Activated effector memory CD4-positive, alpha-beta T cell treated with Interleukin-2 at 50 U/mL for 16 hours (primary cell): Measurements from ENCODE around the gene C2CD4C.
"Not testable (repeated sequence)": the region's sequence is repeated elsewhere in the genome, so short reads cannot be mapped to it uniquely, and the experiment has no call there.

Experiments
- DNase-seq: peaks from one replicate; pipeline ENCODE4 v3.0.0-alpha.2; 2020

The C2CD4C gene, protein sequence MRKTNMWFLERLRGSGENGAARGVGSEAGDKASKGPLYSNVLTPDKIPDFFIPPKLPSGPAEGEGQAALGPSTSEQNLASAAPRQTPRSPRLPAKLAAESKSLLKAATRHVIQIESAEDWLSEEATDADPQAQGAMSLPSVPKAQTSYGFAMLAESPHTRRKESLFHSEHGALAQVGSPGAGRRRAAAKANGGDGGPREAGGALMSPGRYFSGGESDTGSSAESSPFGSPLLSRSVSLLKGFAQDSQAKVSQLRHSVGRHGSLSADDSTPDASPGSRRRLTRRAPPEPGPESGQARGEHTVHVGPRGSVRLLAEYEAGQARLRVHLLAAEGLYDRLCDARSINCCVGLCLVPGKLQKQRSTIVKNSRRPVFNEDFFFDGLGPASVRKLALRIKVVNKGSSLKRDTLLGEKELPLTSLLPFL

DNA sequence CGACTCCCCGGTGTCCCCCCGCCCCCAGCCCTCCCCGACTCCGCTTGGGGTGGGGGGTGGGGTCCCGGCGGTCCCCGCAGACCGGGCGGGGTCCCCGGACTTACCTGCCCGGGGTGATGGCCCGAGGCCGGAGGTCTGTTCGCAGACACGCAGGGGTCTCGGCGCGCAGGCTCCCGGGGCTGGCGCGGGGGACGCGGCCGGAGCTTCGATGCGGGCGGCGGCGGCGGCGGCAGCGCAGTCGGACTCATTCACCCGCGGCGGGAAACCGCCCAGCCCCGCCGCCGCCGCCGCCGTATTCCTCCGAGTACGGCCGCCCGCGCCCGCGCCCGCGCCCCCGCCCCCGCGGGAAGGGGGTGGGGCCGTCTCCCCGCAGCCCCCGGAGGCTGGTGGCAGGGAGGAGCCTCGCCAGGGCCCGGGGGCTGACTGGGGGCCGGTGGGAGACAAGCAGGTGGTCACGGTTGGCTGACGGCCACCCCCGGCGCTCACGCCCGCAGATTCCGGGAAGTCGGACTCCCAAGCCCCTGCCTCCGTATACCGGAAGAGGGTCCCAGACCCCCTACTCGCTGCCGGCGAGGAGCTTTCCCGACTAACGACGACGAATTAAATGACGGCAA lies at the start of gene C2CD4C:
Gene C2CD4C, minus strand, starts transcription at position 246 of the 614 bp plus-strand sequence. CDS start 786 bp downstream, outside the sequence.
- DNase-seq = no peak

DNA sequence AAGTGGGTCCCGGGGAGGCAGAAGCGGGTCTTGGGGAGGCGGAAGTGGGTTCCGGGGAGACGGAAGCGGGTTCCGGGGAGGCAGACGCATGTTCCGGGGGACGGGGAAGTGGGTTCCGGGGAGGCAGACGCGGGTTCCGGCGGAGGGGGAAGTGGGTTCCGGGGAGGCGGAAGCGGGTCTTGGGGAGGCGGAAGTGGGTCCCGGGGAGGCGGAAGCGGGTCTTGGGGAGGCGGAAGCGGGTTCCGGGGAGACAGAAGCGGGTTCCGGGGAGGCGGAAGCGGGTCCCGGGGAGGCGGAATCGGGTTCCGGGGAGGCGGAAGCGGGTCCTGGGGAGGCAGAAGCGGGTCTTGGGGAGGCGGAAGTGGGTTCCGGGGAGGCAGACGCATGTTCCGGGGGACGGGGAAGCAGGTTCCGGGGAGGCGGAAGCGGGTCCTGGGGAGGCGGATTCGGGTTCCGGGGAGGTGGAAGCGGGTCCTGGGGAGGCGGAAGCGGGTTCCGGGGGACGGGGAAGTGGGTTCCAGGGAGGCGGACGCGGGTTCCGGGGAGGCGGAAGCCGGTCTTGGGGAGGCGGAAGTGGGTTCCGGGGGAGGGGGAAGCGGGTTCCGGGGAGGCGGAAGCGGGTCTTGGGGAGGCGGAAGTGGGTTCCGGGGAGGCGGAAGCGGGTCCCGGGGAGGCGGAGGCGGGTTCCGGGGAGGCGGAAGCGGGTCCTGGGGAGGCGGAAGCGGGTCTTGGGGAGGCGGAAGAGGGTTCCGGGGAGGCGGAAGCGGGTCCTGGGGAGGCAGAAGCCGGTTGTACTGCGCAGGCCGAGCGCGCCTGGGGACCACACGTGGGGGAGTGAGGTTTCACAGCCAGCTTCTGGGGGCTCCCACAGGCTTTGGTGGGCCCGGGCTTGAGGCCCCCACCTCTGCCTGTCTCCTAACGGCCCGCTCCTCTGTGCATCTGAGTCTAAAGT lies 49.4 kb upstream of the C2CD4C start:
- no peak for DNase-seq

DNA sequence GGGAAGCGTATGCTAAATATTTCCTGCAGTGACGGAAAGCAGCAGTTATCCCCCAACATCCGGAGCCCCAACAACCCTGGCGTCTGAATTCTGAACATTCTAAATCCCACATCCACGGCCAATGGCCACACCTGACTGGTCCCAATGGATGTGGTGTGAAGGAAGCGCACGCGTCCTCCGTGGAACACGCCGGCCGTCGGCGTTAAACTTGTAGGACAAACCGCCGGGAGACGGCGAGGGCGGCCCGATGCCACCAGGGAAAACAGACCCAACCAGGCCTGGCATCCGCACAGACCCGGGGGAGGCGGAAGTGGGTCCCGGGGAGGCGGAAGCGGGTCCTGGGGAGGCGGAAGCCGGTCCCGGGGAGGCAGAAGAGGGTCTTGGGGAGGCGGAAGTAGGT lies 48.7 kb upstream of the C2CD4C start:
- DNase-seq = no peak

DNA sequence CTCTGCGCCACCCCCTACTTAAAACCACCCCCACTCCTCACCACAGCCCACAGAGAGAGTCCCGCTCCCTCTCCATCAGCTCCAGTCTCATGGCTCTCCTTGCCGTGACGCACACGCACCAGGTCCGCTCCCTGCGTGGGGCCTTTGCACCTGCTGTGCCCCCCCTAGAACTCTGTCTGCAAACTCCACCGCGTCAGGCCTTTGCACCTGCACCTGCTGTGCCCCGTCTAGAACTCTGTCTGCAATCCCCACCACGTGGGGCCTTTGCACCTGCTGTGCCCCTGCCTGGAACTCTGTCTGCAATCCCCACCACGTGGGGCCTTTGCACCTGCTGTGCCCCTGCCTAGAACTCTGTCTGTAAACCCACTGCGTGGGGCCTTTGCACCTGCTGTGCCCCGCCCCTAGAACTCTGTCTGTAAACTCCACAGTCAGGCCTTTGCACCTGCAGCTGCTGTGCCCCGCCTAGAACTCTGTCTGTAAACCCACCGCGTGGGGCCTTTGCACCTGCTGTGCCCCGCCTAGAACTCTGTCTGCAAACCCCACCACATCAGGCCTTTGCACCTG lies 47.7 kb upstream of the C2CD4C start:
- no peak for DNase-seq

DNA sequence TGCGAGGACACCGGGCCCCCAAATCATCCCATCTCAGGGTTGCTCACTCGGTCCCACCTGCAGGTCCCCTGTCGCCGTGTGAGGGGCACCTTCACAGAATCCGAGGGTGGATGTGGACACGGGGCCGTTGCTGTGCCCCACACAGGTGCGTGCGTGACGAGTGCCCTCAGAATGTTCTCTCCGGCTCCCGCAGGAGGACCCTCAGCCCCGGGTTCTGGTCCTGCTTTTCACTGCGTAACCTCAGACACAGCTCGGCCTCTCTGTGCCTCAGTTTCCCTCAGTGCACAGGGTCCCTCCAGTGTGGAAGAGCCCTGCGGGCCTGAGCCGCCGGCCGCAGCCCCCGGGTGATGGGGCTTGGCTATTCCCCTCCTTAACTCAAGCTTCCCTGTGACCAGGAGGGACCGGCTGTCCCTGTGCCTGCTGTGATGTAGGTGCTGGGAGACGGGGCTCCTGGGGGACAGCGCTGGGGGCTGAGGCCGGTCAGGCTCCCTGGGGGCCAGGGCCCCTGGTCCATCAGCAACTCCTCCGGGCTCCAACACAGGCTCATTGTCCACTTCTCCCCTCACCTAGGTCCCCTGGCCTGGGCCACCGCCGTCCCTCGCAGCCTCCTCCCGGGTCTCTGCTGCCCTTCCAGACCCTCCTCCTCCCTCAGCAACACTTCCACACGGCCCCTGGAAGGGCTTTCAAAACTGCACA lies 47.1 kb upstream of the C2CD4C start:
- no peak for DNase-seq

DNA sequence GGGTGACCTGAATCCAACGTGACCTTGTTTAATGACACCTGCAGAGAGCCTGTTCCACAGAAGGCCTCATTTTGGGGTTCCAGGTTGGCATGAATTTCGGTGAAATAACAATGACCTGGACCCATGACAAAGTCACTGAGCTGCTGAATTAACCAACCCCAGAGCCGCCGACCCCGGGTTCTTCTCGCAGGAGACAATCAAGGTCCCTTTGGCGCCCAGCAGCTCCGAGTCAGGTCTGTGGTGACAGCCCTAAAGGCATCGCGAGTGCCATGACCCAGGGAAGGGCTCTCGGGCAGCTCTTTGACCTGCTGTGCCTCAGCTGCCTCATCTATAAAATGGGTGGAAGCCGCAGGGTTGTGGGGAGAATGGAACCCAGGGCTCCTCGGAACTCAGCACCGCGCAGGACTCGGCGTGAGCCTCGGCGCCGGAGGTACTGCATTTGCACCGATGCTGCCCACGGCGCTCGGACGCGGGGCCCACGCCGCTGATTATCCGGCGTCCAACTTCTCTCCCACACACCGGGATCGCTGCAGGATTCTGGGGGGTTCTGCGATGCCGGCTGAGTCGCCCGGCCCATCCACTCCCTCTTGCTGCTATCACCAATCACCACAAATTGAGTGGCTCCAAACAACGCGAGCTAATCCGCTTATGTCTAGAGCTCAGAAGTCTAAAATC lies 46.2 kb upstream of the C2CD4C start:
- DNase-seq = no peak

DNA sequence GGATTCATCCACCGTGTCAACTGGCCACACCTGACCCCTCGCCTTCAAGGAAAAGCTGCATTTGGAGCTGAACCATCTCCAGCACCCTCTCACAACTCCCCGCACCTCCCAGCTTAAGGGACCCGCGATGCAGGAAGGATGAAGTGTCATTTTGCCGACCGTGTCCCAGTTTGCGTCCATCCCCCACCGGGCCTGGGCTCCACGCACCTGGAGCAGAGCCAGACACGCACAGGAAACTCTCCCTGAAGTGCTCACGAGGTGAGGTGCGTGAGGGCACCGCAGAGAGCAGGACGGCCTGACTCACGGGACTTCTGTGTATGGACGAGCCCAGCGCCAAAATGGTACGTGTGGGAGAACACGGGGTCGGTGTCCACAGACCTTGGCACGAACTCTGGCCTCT lies 44.7 kb upstream of the C2CD4C start:
- DNase-seq = no peak

DNA sequence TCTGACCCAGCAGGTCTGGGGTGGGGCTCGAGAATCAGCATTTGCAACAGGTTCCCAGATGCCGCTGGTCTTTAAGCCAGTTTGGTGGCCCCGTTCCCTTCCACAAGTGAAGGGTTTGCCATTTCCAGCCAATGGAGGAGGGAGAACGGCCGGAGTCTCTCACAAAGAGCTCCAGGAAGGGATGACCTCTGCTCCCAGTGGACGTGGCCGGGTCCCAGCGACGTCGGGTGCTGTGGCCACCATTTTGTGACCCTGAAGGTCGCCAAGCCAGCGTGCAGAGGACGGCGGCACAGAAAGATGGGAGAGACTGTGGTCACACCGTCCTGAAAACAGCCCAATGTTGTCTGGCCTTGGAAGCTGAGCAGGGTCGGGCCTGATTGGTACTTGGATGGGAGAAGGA lies 43.9 kb upstream of the C2CD4C start:
- no peak for DNase-seq

DNA sequence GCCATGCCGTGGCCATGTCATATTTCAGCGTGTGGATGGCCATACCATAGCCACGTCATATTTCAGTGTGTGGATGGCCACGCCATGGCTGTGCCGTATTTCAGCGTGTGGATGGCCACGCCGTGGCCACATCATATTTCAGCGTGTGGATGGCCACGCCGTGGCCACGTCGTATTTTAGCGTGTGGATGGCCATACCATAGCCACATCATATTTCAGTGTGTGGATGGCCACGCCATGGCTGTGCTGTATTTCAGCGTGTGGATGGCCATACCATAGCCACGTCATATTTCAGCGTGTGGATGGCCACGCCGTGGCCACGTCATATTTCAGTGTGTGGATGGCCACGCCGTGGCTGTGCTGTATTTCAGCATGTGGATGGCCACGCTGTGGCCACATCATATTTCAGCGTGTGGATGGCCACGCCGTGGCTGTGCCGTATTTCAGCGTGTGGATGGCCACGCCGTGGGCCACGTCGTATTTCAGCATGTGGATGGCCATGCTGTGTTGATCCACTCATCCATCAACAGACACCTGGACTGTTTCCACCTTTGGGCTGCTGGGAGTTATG lies 42.0 kb upstream of the C2CD4C start:
- DNase-seq = not testable (repeated sequence)

DNA sequence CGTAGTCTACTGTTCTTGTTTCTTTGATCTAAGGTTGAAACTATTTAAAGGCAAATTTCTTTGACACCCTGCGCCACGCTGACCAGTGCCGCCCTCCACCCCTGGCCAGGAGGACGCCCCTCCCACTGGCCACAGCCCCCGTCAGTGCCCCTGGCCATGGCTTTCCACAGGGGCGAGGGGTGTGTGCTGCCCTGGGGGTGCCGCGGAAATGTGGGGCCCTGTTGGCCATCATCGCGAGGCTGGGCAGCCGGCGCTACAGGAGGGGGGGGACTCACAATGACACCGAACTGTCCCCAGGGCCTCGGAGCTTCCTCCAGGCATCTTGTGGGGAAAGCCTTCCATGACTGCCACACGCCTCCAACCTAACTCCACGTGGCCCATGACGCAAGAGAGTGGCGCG lies 41.0 kb upstream of the C2CD4C start:
- DNase-seq = no peak

DNA sequence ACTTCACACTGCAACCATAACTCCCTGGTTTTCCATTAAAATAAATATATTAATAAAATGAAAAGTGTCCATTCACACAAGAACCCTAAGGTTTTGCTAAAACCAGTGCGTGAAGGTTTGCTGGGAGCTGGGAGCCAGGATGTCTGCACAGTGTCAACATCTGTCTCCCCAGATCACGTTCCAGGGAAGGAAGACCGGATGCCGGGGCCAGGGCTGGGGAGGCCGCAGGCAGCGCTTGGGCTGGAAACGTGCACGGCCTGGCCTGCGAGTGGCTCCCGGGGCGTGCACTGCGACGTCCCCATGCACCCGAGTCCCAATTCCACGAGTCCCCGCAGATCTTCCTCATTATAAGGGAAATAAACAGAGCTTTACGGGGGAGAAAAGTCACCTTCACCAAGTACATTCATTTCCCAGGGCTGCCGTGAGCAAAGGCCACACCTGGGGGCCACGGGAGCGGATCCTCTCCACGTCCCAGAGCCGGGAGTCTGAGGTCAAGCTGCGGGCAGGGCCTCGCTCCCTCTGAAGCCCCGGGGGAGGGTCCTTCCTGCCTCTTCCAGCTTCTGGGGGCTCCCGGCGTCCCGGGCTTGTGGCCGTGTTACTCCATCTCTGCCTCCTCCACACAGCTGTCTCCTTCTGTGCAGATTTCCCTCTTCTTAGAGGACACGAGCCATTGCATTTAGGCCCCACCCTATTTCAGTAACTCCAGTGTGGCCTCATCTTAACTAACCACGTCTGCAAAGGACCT lies 39.0 kb upstream of the C2CD4C start:
- DNase-seq = no peak

DNA sequence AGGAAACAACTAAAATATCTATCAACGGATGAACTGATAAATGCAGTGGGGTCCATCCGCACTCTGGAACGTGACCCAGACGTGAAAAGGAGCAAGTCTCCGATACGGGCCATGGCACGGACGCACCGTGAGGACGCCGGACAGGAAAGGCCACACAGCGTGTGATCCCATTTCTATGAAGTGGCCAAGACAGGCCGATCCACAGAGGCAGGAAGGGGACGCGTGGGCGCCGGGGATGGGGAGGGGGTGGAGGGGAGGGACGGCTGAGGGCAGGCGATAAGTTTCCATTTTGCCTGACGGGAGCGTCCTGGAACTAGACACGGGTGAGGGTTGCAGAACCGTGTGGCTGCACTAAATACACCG lies 38.1 kb upstream of the C2CD4C start:
- DNase-seq = no peak

DNA sequence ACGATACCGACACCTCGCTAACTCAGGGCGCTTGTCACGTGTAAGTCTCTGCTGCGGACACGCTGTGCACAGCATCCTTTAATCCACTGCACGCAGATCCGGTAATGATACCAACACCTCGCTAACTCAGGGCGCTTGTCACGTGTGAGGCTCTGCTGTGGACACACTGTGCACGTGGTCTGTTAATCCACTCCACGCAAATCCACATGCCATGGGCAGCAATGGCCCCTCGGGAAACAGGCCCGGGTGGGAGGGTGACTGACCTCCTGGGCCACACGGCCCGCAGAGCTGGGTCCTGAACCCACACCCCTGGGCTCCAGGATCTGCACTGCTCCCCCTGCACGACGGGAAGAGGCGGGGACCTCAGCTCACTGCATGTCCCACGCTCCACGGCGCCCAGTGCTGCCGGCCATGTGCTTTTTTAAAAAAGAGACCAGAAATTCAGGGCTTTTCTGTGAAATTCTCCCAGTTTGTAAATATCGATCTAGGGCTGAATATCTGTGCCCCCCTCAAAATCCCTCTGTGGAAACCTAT lies 35.8 kb upstream of the C2CD4C start:
- DNase-seq = no peak

DNA sequence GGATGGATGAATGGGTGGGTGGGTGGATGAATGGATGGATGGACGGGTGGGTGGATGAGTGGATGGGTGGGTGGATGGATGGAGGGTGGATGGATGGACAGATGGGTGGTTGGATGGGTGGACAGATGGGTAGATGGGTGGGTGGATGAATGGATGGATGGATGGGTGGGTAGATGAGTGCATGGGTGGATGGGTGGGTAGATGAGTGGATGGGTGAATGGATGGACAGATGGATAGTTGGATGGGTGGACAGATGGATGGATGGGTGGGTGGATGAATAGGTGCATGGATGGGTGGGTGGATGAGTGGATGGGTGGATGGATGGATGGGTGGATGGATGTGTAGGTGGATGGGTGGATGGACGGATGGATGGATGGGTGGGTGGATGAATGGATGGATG lies 34.1 kb upstream of the C2CD4C start:
- no peak for DNase-seq

DNA sequence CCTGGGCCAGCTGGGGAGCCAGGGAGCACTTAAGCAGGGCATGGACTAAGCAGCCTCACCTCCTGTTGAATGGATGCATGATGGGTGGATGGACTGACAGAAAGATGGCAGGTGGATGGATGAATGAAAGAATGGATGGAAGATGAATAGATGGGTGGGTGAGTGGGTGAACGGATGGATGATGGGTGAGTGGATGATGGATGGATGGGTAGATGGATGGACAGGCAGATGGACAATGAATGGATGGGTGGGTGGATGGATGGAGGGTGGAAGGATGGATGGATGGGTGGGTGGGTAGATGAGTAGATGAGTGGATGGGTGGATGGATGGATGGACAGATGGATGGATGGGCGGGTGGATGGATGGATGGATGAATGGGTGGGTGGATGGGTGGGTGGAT lies 33.1 kb upstream of the C2CD4C start:
- DNase-seq = no peak

DNA sequence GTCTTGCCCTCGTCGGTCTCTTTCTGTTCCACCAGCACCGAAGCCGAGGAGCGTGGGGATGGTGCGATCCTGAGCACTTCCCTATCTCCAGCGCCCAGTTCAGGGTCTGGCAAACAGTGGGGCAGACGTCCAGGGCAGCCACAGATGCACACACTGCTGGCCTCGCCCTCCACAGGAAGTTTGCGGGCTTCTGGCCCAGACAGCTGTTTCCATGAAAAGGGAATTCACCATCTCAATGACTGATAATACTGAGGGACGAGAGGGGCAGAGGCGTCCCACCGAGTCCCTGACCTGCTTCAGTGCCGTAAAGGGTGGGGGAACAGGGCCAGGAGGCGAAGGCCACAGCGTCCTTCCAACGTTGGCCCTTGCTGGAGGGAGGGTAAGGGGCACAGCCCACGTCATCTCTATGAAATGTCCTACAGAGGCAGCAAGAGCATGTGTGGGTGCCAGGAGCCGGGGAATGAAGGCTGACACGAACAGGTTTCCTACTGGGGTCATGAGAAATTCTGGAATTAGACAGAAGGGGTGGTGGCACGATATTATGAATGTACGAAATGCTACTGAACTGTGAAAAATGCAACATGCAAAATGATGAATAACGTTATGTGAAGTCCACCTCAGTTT lies 32.4 kb upstream of the C2CD4C start:
- no peak for DNase-seq

DNA sequence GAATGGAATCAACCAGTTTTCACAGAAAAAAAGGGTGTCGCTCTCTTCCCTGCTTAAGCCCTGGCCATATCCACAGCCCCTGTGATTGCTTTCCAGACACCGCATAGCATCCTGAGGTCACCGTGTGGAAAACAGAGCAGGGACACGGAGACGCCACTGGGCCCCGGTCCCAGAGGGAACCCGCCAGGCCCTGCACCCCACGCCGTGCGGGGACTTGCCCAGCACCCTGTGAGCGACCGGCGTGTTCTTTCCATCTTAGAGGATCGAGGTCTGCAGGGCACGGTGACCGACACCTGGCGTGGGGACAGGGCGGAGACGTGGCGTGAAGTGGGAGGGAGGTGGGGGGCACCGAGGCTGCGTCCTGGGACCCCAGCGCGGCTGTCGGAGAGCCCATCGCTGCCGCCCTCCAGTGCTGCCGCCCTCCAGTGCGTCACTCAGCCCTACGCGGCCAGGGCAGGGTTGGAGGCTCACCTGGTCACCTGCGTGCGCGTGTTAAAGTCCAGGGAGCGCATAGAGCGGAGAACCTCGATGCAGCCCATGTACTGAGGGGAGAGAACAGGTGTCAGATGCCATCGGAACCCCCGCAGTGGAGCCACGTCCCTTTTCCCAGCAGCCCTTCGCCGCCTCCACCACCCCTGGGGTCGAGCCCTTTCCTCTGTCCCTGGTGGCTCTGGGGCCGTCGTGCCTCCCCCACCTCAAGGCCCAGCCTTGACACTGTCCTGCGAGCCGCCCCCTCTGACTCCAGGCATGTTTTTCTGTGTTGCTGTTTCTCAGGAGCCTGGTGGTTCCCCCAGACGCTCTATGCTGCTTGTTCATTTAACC lies 31.7 kb upstream of the C2CD4C start:
- no peak for DNase-seq

DNA sequence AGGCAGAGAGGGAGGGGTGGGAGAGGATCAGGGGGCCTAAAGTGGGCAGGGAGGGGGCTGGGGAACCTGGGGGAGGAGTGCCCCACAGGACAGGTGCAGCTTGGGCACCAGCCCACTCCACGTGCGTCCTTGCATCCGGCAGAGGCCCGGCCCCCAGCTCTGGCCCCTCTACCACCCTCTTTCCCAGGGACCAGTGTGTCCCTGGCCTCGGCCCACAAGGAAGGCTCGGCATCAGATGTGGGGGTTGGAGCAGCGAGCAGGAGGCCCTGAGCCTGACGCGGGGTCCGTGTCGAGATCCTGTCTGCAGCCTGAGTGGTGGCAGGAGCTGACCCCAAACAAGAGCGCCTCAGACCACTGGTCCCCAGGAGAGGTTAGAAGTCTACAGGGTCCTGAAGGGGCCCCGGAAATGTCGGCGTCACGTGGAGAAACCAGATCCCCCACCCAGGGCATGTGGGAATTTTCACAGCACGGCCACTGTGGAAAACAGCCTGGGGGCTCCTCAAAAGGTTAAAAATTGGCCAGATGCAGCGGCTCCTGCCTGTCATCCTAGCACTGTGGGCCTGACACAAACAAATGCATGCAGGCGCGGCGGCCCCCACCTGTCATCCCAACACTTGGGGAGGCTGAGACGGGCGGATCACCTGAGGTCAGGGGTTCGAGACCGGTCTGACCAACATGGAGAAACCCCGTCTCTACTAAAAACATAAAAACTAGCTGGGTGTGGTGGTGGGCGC lies 30.4 kb upstream of the C2CD4C start:
- no peak for DNase-seq
